DND-41 (cell line): ENCODE results near the gene TTC24.

Experiments used
- ATAC-seq: fragments of 200-7000 bp; cut with Tn5 transposase; 3 replicates; pipeline ENCODE4 v1.9.1; 2021; ENCODE audit warnings: low read depth; ENCODE audit not compliant: insufficient read depth
- DNase-seq: peaks from one replicate; pipeline ENCODE4 v3.0.0-alpha.2; 2020
- H2AFZ ChIP-seq: 2 replicates; pipeline ENCODE4 v1.6.0; 2012; ENCODE audit warnings: low read depth, low read length
- H3K27ac ChIP-seq: 2 replicates; pipeline ENCODE4 v1.5.1; 2012; ENCODE audit warnings: low read length, inconsistent platforms
- H3K27me3 ChIP-seq: fragments of 200-600 bp; sonication (generic); 2 replicates; pipeline ENCODE4 v1.6.0; 2012; ENCODE audit warnings: low read length, mild to moderate bottlenecking, inconsistent platforms; ENCODE audit not compliant: insufficient read depth, poor library complexity
- H3K36me3 ChIP-seq: 2 replicates; pipeline ENCODE4 v1.5.1; 2012; ENCODE audit warnings: low read length, inconsistent platforms; ENCODE audit not compliant: insufficient read depth
- H3K4me1 ChIP-seq: 2 replicates; pipeline ENCODE4 v1.5.1; 2012; ENCODE audit warnings: mild to moderate bottlenecking, low read length; ENCODE audit not compliant: insufficient read depth
- H3K4me2 ChIP-seq: 2 replicates; pipeline ENCODE4 v1.6.0; 2012; ENCODE audit warnings: mild to moderate bottlenecking, moderate library complexity, low read length, inconsistent platforms; ENCODE audit not compliant: insufficient read depth
- H3K4me3 ChIP-seq, 2 experiments: fragments of 200-600 bp in 1 of 2; shearing (Covaris generic) in 1 of 2; 2 replicates each; pipeline ENCODE4 v1.5.1; 2012 to 2016; ENCODE audit warnings: inconsistent platforms in 2 of 2, low read length in 2 of 2, mild to moderate bottlenecking in 2 of 2, low read depth in 1 of 2, moderate library complexity in 1 of 2
- H3K79me2 ChIP-seq: 2 replicates; pipeline ENCODE4 v1.6.0; 2012; ENCODE audit warnings: low read length, inconsistent platforms; ENCODE audit not compliant: insufficient read depth
- H3K9ac ChIP-seq: 2 replicates; pipeline ENCODE4 v1.6.0; 2012; ENCODE audit warnings: low read depth, mild to moderate bottlenecking, inconsistent platforms, low read length, moderate library complexity
- H3K9me3 ChIP-seq: 2 replicates; pipeline ENCODE4 v1.5.1; 2012; ENCODE audit warnings: low read length, moderate library complexity, mild to moderate bottlenecking, inconsistent platforms; ENCODE audit not compliant: insufficient read depth, severe bottlenecking
- H4K20me1 ChIP-seq: 2 replicates; pipeline ENCODE4 v1.6.0; 2012; ENCODE audit warnings: low read length; ENCODE audit not compliant: insufficient read depth
- EZH2 ChIP-seq: IDR thresholded peaks from 3 replicates; pipeline ENCODE4 v1.6.1; 2012; ENCODE audit warnings: borderline replicate concordance, low read depth, mild to moderate bottlenecking, moderate library complexity, low read length, inconsistent platforms; ENCODE audit not compliant: severe bottlenecking
- TF ChIP-seq, protein P1 (sequence below): IDR thresholded peaks from 2 replicates; pipeline ENCODE4 v1.5.1; 2012; ENCODE audit warnings: borderline replicate concordance, low read length, moderate library complexity, mild to moderate bottlenecking; ENCODE audit not compliant: poor library complexity, severe bottlenecking; ENCODE audit errors: extremely low read depth

TTC24 gene

DNA sequence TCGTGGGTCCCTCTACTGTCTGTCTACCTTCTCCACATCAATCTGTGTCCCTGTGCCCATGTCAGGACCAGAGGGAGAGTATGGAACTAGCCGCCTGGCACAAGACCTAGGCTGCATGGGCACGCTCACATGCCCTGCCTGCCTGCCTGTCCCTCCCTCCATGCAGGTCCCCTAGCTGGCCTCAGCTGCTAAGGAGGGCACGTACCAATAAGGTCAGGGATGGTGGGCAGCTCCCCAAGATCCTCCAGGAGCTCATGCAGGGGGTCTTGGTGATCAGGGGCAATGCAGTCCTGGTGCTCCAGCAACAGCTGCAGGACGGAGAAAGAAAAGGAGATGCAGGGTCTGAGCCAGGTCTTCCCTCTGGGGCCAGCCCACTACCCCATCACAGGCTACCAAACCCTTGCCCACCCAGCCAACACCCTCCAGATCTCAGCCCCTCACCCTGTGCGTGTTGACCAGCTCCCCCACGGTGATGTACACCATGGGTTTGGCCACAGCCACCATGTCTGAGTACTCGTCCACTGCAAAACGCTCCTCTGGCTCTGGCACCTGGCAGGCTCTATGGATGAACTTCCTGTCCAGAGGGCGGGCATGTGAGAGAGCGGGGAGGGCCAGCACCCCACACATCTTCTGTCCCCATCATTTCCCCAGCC lies 45.8 kb upstream of the TTC24 start:
- no peak for ATAC-seq
- Histone ChIP-seq H3K9me3 (no peaks in the 10 kb centered on the region), H3K4me1 (no peaks in the 10 kb centered on the region), H3K9ac (no peak overlapping the region), H4K20me1 (no peaks in the 10 kb centered on the region), H3K4me3 (no peak overlapping the region), H3K27ac (no peak overlapping the region), H2AFZ (no peak overlapping the region), H3K79me2 (no peaks in the 10 kb centered on the region), H3K4me2 (no peak overlapping the region), H3K36me3 (peaks cover 75% of the 10 kb centered on the region), H3K27me3 (no peaks in the 10 kb centered on the region)
- no peak for DNase-seq
- TF ChIP-seq, protein P1, sequence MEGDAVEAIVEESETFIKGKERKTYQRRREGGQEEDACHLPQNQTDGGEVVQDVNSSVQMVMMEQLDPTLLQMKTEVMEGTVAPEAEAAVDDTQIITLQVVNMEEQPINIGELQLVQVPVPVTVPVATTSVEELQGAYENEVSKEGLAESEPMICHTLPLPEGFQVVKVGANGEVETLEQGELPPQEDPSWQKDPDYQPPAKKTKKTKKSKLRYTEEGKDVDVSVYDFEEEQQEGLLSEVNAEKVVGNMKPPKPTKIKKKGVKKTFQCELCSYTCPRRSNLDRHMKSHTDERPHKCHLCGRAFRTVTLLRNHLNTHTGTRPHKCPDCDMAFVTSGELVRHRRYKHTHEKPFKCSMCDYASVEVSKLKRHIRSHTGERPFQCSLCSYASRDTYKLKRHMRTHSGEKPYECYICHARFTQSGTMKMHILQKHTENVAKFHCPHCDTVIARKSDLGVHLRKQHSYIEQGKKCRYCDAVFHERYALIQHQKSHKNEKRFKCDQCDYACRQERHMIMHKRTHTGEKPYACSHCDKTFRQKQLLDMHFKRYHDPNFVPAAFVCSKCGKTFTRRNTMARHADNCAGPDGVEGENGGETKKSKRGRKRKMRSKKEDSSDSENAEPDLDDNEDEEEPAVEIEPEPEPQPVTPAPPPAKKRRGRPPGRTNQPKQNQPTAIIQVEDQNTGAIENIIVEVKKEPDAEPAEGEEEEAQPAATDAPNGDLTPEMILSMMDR: no peak
- TF ChIP-seq EZH2: no peak

DNA sequence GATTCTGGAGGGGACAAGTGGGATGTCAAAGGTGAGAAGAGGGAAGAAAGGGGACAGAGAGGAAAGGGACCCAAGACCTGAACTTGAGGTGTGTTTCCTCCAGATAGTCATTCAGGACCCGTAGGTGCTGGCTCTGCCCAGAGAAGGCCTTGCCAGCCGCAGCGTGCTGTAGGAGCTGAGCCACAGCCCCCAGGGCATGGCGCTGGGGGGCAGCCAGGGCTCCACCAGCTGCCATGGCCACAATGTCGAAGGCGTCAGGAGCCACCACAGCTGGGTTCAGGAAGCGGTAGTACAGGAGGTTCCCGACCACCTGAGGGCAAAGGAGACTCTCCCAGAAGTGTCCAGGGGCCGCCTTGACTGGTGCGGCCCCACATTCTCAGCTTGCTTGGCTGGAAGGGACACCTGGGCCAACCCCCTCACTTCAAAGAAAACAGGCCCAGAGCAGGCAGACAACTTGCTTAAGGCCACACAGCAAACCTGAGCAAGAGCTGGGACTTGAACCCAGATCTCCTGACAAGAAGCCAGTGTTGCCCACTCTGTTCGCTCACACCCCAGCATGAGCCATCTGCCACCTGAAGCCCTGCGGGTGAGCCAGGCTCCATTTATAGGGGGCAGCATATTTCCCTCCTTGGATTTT lies 45.0 kb upstream of the TTC24 start:
- no peak for ATAC-seq
- DNase-seq: no peak
- Histone ChIP-seq H4K20me1 (no peaks in the 10 kb centered on the region), H2AFZ (no peak overlapping the region), H3K27me3 (no peaks in the 10 kb centered on the region), H3K4me3 (no peak overlapping the region), H3K36me3 (peaks cover 75% of the 10 kb centered on the region), H3K4me2 (no peak overlapping the region), H3K9me3 (no peaks in the 10 kb centered on the region), H3K4me1 (no peaks in the 10 kb centered on the region), H3K79me2 (no peaks in the 10 kb centered on the region), H3K27ac (no peak overlapping the region), H3K9ac (no peak overlapping the region)
- TF ChIP-seq, protein P1: no peak
- TF ChIP-seq EZH2: no peak

DNA sequence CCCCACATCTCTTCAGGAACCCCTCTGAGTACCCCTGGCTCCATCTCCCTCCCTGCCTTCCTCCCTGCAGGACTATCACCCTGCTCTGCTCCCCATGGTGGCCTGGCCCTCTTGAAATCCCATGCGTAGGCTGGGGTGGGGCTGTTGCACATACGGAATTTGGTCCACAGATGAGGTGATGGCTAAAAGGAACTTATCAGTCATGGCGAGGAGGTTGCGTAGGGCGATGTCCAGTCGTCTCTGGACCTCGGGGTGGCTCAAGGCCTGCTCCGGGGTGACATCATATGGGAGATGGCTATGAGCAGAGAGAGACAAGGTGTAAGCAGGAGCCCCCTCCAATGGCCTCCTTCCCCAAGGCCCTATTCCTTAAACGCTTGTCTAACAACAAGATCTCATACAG lies 42.5 kb upstream of the TTC24 start:
- Histone ChIP-seq H3K4me3 (no peak overlapping the region), H3K9me3 (no peaks in the 10 kb centered on the region), H3K4me2 (no peak overlapping the region), H3K36me3 (peaks cover 79% of the 10 kb centered on the region), H3K27me3 (no peaks in the 10 kb centered on the region), H3K27ac (no peak overlapping the region), H4K20me1 (no peaks in the 10 kb centered on the region), H3K79me2 (no peaks in the 10 kb centered on the region), H3K4me1 (no peaks in the 10 kb centered on the region), H2AFZ (no peak overlapping the region), H3K9ac (no peak overlapping the region)
- ATAC-seq (no peak), DNase-seq (no peak)
- TF ChIP-seq EZH2: no peak
- TF ChIP-seq, protein P1: no peak
